Measurements from ENCODE around the gene OR5K4. TPM values are rescaled to one million over a fixed set of nuclear protein-coding genes. Genes with fewer than 3 reads are reported as not detected.

OR5K4 gene
- total RNA-seq, 4 donors from 2014 or later = not detected

DNA sequence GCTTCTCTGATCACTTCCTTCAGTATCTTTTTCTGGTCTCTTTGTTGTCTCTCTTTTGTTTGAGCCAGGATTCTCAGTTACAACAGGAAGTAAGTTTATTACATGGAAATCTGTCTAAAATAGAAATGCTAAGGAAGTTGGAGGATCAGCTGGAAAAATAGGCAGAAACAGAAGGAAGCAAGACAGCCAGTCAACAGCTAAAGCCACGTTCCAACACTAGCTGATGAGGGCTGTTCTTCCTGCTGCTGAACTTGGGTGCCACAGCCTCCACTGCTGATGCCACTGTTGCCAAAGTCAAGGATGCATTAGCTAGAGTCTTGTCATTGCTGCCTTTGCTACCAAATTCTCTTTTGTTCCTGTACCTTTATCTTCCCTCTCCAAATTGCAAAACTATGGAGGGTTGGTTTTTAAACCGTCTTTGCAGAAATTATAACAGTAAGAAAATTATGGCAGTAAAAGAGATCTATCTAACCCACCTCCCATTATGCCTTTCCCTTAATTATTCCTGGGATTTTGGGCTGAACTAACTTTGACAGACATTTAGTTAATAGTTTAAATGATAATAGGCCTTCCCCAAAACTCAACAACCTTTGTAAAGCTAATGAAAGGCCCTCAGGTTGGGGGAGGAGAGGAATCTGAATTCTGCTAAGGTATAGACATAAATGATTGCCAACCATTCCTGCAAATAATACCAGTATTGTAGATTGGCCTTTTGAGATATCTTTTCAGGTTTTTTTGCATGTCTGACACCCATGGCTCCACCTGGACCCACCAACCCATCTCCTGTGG is 27.4 kb upstream of the OR5K4 start:
- no peaks in the 10 kb centered on the region for H3K9me3 ChIP-seq
- H3K4me1 ChIP-seq = no peaks in the 10 kb centered on the region
- intact Hi-C loops (cut with DNase I) = loop anchor here (5.0 kb wide), 1 partner anchor 284 kb away; no protein-coding TSS in a partner anchor
- no peaks in the 10 kb centered on the region for H3K36me3 ChIP-seq
- H3K27ac ChIP-seq = no peak overlapping the region
- TF ChIP-seq, protein P1, sequence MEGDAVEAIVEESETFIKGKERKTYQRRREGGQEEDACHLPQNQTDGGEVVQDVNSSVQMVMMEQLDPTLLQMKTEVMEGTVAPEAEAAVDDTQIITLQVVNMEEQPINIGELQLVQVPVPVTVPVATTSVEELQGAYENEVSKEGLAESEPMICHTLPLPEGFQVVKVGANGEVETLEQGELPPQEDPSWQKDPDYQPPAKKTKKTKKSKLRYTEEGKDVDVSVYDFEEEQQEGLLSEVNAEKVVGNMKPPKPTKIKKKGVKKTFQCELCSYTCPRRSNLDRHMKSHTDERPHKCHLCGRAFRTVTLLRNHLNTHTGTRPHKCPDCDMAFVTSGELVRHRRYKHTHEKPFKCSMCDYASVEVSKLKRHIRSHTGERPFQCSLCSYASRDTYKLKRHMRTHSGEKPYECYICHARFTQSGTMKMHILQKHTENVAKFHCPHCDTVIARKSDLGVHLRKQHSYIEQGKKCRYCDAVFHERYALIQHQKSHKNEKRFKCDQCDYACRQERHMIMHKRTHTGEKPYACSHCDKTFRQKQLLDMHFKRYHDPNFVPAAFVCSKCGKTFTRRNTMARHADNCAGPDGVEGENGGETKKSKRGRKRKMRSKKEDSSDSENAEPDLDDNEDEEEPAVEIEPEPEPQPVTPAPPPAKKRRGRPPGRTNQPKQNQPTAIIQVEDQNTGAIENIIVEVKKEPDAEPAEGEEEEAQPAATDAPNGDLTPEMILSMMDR (IDR thresholded peaks at IDR 0.05) = no peak
- TF ChIP-seq POLR2A (IDR thresholded peaks at IDR 0.05) = no peak
- whole genome bisulfite sequencing, 2 donors = 71 to 73% methylated on average over 2 of the region's 2 CpGs
- DNase-seq = no peak
- H3K4me3 ChIP-seq = no peak overlapping the region
- H3K27me3 ChIP-seq = peaks cover 0 to 7% (median 0%) of the 10 kb centered on the region in 4 donors

DNA sequence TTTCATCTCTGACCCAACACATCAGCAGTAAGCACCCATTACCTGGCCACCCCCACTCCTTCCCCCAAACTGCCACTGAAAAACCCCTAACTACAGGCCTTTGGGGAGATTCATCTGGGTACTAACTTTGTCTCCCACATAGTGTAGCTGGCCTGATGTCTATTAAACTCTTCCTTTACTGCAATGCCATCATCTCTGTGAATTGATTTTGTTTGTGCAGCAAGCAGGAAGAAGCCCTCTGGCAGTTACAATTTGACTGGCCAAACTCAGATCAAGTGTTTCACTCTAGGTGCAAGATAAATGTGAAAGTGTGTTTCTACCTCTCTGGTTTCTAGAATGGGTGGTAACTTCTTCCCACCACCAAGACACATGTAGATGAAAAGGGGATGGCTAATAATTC is 26.7 kb upstream of the OR5K4 start:
- H3K4me3 ChIP-seq = no peak overlapping the region
- H3K36me3 ChIP-seq = no peaks in the 10 kb centered on the region
- peaks cover 0 to 7% (median 0%) of the 10 kb centered on the region in 4 donors for H3K27me3 ChIP-seq
- H3K27ac ChIP-seq = no peak overlapping the region
- intact Hi-C loops (cut with DNase I) = loop anchor here (5.0 kb wide), 1 partner anchor 285 kb away; no protein-coding TSS in a partner anchor
- no peaks in the 10 kb centered on the region for H3K9me3 ChIP-seq
- H3K4me1 ChIP-seq = no peaks in the 10 kb centered on the region
- DNase-seq = no peak
- TF ChIP-seq, protein P1 (IDR thresholded peaks at IDR 0.05) = no peak
- TF ChIP-seq POLR2A (IDR thresholded peaks at IDR 0.05) = no peak

DNA sequence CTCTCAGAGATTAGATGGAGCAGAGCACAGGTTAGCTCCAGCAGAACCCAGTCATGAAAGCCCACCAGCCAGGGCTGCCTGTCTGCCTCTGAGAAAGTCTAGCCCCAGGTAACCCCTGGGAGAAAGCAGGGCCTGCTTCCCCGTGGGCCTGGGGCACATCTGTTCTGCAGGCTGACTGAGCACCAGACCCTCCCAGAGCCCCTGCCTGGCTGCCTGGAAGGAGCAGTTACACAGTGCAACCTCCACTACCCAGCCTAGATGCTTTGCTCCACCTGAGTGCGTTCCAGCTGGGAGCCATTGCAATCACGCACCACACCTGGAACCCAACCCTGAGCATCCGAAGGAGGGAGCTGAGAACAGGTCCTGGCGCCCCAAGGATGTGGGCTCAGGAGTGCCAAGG is 24.7 kb upstream of the OR5K4 start:
- Histone ChIP-seq H3K4me3 (no peak overlapping the region), H3K9me3 (no peaks in the 10 kb centered on the region), H3K36me3 (no peaks in the 10 kb centered on the region), H3K4me1 (no peaks in the 10 kb centered on the region), H3K27me3 (peaks cover 0 to 7% (median 0%) of the 10 kb centered on the region in 4 donors), H3K27ac (no peak overlapping the region)
- 56 to 69% methylated on average over 2 of the region's 5 CpGs for WGBS, 2 donors
- DNase-seq = no peak
- TF ChIP-seq, protein P1 (IDR thresholded peaks at IDR 0.05) = no peak
- TF ChIP-seq POLR2A (IDR thresholded peaks at IDR 0.05) = no peak
- intact Hi-C loops (cut with DNase I) = loop anchor here (5.0 kb wide), 1 partner anchor 287 kb away; no protein-coding TSS in a partner anchor

DNA sequence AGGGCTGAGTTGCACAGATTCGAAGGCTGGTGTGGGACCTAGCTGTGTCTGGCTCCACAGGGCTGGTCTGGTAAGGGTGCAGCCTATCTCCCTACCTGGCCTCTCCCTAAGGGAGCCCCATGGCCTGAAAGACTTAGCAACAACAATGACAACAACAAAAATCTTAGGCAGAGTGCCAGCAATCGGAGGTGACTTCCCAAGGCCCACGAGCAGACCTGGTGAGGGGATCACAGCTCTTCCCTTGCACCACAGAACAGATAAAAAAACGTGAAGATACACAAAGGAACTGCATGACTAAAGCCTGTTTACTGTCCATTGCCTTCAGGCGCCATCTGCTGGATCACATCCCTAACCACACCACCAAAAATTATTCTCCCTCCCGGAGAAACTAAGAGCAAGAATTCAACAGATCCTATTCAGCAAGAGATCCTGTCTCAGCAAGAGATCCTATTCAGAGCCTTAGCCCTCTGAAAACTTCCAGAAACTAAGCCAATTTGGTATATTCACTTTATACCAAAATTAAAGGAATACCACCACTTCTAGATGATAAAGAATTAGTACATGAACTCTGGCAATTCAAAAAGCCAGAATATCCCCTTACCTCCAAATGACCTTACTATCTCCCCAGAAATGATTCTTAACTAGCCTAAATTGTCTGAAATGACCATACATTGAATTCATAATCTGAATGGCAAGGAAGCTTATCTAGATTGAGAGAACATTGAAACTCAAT is 24.1 kb upstream of the OR5K4 start:
- no peak for DNase-seq
- H3K4me1 ChIP-seq = no peaks in the 10 kb centered on the region
- H3K36me3 ChIP-seq = no peaks in the 10 kb centered on the region
- H3K27ac ChIP-seq = no peak overlapping the region
- intact Hi-C loops (cut with DNase I) = loop anchor here (5.0 kb wide), 1 partner anchor 287 kb away; no protein-coding TSS in a partner anchor
- no peak overlapping the region for H3K4me3 ChIP-seq
- H3K9me3 ChIP-seq = no peaks in the 10 kb centered on the region
- TF ChIP-seq POLR2A (IDR thresholded peaks at IDR 0.05) = no peak
- TF ChIP-seq, protein P1 (IDR thresholded peaks at IDR 0.05) = peak; percentile 16 to 79 (median 52)
- peaks cover 0 to 10% (median 0%) of the 10 kb centered on the region in 4 donors for H3K27me3 ChIP-seq
- 0% methylated on average over 2 to 6 of the region's 6 CpGs for WGBS, 2 donors

DNA sequence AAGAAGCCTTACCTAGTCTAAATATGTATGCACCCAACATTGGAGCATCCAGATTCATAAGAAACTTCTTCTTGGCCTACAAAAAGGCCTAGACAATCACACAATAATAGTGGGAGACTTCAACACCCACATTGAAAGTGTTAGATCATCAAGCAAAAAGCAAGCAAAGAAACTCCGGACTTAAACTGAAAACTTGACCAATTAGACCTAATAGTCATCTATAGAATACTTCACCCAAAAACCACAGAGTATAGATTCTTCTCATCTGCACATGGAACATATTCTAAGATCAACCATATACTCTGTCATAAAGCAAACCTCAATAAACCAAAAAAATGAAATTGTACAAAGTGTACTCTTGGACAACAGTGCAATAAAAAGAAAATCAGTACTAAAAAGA is 22.3 kb upstream of the OR5K4 start:
- WGBS, 2 donors = 71 to 80% methylated on average over 1 of the region's 1 CpG
- no peak overlapping the region for H3K4me3 ChIP-seq
- intact Hi-C loops (cut with DNase I) = no loop called here
- H3K27me3 ChIP-seq = peaks cover 0 to 11% (median 0%) of the 10 kb centered on the region in 4 donors
- no peaks in the 10 kb centered on the region for H3K9me3 ChIP-seq
- DNase-seq = no peak
- no peaks in the 10 kb centered on the region for H3K4me1 ChIP-seq
- TF ChIP-seq, protein P1 (IDR thresholded peaks at IDR 0.05) = no peak
- TF ChIP-seq POLR2A (IDR thresholded peaks at IDR 0.05) = no peak
- no peak overlapping the region for H3K27ac ChIP-seq
- H3K36me3 ChIP-seq = no peaks in the 10 kb centered on the region
